Calu3 (cell line): ENCODE measurements around the gene GTF2IRD1. TPM values are rescaled to one million over a fixed set of nuclear protein-coding genes. Genes with fewer than 3 reads are reported as not detected.

Experiments used
- BruUV-seq: library from RNA; stranded (reverse); fragments of 400-500 nt; replicated peaks from 2 replicates; lab custom pipeline; 2021; lab: Mats Ljungman, UMichigan
- CTCF ChIA-PET: fragments of 300-600 bp; sonication (Branson Sonifier 250); formaldehyde crosslinking; loops from one replicate; lab custom pipeline; 2022; ENCODE audit warnings: antibody characterized with exemption; lab: Charles Lee
- DNase-seq: peaks from one replicate; pipeline ENCODE4 v3.0.0; 2022
- H3K27ac Mint-ChIP-seq: one replicate; pipeline ENCODE4 v1.8.0; 2022; ENCODE audit warnings: mixed read lengths; ENCODE audit not compliant: unreplicated experiment
- H3K27me3 Mint-ChIP-seq: one replicate; pipeline ENCODE4 v1.8.0; 2022; ENCODE audit warnings: mixed read lengths; ENCODE audit not compliant: unreplicated experiment
- H3K36me3 Mint-ChIP-seq: one replicate; pipeline ENCODE4 v1.8.0; 2022; ENCODE audit warnings: mild to moderate bottlenecking, moderate library complexity, mixed read lengths; ENCODE audit not compliant: insufficient read depth, unreplicated experiment
- H3K4me1 Mint-ChIP-seq: one replicate; pipeline ENCODE4 v1.8.0; 2022; ENCODE audit warnings: mild to moderate bottlenecking, low read depth, mixed read lengths; ENCODE audit not compliant: unreplicated experiment
- H3K4me3 Mint-ChIP-seq: one replicate; pipeline ENCODE4 v1.8.0; 2022; ENCODE audit warnings: mild to moderate bottlenecking, low read depth, moderate library complexity, mixed read lengths; ENCODE audit not compliant: unreplicated experiment
- H3K9me3 Mint-ChIP-seq: one replicate; pipeline ENCODE4 v1.8.0; 2022; ENCODE audit warnings: low read depth, mixed read lengths; ENCODE audit not compliant: unreplicated experiment
- intact Hi-C: fragments of 100-400 bp; cut with micrococcal nuclease; formaldehyde crosslinking; loops from one replicate; pipeline ENCODE4 v1.10.0; 2022; ENCODE audit not compliant: unreplicated experiment
- total RNA-seq: library from RNA; stranded (reverse); gene quantifications from 2 replicates; pipeline ENCODE4 v1.2.3, GENCODE V29; 2022
- TF ChIP-seq, protein P1 (sequence below): fragments of 200-600 bp; IDR thresholded peaks from one replicate; pipeline ENCODE4 v1.8.0; 2022; ENCODE audit warnings: antibody characterized with exemption; ENCODE audit not compliant: unreplicated experiment

GTF2IRD1 gene
- total RNA-seq, 1 experiment from 2014 or later: 29.2 TPM

DNA sequence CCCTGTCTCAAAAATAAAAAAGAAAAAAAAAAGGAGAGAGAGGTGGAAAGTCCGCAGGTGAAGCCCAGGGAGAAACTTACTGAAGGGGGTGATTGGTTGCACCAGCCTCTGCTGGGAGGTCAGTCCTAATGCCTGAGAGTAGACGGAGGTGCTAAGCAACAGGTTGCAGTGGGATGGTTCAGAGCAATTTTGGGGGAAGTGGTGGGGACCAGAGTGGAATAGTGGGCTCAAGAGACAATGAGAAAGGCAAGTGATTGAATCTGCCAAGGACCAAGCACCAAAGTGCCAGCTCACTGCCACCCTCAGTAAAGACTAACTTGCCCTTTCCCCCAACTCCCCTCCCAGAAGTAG is 113.6 kb downstream of the GTF2IRD1 start:
- Mint-ChIP-seq H3K36me3 (peaks cover 28% of the 10 kb centered on the region), H3K9me3 (no peaks in the 10 kb centered on the region), H3K4me1 (no peaks in the 10 kb centered on the region), H3K4me3 (no peak overlapping the region), H3K27me3 (no peaks in the 10 kb centered on the region), H3K27ac (no peak overlapping the region)
- CTCF ChIA-PET: no interaction called here
- TF ChIP-seq, protein P1, sequence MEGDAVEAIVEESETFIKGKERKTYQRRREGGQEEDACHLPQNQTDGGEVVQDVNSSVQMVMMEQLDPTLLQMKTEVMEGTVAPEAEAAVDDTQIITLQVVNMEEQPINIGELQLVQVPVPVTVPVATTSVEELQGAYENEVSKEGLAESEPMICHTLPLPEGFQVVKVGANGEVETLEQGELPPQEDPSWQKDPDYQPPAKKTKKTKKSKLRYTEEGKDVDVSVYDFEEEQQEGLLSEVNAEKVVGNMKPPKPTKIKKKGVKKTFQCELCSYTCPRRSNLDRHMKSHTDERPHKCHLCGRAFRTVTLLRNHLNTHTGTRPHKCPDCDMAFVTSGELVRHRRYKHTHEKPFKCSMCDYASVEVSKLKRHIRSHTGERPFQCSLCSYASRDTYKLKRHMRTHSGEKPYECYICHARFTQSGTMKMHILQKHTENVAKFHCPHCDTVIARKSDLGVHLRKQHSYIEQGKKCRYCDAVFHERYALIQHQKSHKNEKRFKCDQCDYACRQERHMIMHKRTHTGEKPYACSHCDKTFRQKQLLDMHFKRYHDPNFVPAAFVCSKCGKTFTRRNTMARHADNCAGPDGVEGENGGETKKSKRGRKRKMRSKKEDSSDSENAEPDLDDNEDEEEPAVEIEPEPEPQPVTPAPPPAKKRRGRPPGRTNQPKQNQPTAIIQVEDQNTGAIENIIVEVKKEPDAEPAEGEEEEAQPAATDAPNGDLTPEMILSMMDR: no peak
- intact Hi-C loops: loop anchor here (10.0 kb wide), 1 partner anchor 152 kb away; no protein-coding TSS in a partner anchor
- no TSS peak for BruUV-seq
- DNase-seq: no peak

DNA sequence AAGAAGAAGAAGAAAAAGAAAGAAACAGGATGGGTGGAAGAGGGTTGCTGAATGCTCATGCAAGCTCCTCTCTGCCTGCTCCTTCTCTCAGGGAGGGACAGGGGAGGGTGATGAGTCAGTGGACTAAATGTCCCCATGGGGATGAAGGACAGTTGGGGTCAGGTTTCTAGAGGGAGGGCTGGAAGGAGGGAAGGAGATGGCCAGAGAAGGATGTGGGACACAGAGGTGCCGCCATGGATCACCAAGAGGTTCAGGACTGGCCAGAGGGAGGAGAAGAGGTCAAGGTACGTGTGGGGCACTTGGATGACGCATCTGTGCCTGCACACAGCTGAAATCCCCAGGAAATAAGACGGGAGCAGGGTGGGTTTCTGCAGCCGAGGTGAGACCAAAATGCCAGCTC is 115.0 kb downstream of the GTF2IRD1 start:
- peaks cover 22% of the 10 kb centered on the region for H3K36me3 Mint-ChIP-seq
- H3K9me3 Mint-ChIP-seq: no peaks in the 10 kb centered on the region
- no peak overlapping the region for H3K27ac Mint-ChIP-seq
- CTCF ChIA-PET: no interaction called here
- H3K27me3 Mint-ChIP-seq: no peaks in the 10 kb centered on the region
- intact Hi-C loops: loop anchor here (10.0 kb wide), 1 partner anchor 154 kb away; no protein-coding TSS in a partner anchor
- TF ChIP-seq, protein P1: no peak
- no peak for DNase-seq
- H3K4me1 Mint-ChIP-seq: no peaks in the 10 kb centered on the region
- no peak overlapping the region for H3K4me3 Mint-ChIP-seq
- no TSS peak for BruUV-seq

DNA sequence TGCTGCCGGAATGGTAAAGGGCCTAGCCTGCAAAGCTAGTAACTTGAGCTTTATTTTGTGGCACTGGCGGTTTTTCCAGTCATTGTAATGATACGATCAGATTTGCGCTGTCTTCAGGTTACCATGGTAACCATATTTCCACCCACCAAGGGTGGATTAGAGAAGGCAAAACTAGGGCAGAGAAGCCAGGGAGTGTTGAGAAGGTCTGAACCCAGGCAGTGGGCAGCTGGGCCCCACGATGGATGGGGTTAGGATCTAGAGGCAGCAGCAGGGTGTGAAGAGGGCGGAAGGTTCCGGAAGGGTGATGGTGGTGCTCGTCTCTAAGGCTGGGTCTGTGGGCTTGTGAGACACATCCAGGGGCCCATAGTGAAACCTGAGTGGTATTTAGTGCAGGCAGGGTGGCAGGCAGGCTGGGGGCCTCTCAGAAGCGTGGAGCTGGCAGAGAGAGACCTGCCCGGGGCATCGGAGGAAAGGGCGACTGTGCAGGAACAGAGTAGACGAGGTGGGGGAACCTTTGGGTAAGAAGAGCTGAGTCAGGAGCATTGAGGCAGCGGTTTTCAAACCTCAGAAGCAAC is 115.9 kb downstream of the GTF2IRD1 start:
- CTCF ChIA-PET: no interaction called here
- Mint-ChIP-seq H3K9me3 (no peaks in the 10 kb centered on the region), H3K36me3 (peaks cover 22% of the 10 kb centered on the region), H3K27me3 (no peaks in the 10 kb centered on the region), H3K4me1 (no peaks in the 10 kb centered on the region), H3K27ac (no peak overlapping the region), H3K4me3 (no peak overlapping the region)
- DNase-seq: no peak
- intact Hi-C loops: loop anchor here (10.0 kb wide), 1 partner anchor 155 kb away; no protein-coding TSS in a partner anchor
- TF ChIP-seq, protein P1: no peak
- no TSS peak for BruUV-seq

DNA sequence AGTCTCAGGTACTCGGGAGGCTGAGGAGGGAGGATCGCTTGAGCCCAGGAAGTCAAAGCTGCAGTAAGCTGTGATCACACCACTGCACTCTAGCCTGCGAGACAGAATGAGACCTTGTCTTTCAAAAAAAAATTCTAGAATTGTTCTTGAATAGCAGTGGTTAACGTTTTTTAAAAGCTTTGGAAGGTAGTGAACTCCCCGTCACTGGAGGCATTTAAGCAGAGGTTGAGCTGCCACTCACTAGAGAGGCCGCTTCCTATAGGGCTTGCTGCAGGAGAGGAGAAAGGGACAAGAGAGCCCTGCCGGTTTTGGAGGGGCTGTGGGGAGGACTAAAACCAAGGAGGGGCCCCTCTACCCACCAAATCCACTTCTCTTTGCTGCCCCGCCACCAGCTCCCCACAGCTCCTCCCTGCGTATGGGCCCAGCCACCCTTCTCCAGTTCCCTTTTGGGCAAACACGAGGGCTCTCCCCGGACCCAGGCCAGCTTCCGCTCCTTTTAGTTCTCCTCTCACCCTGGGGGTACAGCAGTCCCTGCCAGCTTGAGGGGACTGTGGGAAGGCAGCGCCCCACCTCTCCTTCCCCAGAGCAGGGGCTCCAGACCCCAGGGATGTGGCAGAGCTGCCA is 116.9 kb downstream of the GTF2IRD1 start:
- no peak for DNase-seq
- TF ChIP-seq, protein P1: no peak
- no peak overlapping the region for H3K4me3 Mint-ChIP-seq
- no peaks in the 10 kb centered on the region for H3K9me3 Mint-ChIP-seq
- H3K36me3 Mint-ChIP-seq: peaks cover 27% of the 10 kb centered on the region
- H3K27ac Mint-ChIP-seq: no peak overlapping the region
- intact Hi-C loops: no loop called here
- CTCF ChIA-PET: no interaction called here
- no peaks in the 10 kb centered on the region for H3K27me3 Mint-ChIP-seq
- H3K4me1 Mint-ChIP-seq: peaks cover 10% of the 10 kb centered on the region
- no TSS peak for BruUV-seq
